SK-MEL-5 (cell line): ENCODE measurements around the gene DIAPH3. TPM values are rescaled to one million over a fixed set of nuclear protein-coding genes. Genes with fewer than 3 reads are reported as not detected.
A peak's percentile ranks its signal among the peaks of the same experiment; 100 is the strongest.

Experiments used
- DNase-seq: peaks from one replicate; pipeline ENCODE4 v3.0.0-alpha.2; 2016; ENCODE audit warnings: low read depth, low spot score
- in situ Hi-C: cut with HindIII; loops from 2 replicates; pipeline ENCODE4 v1.10.0; 2016; ENCODE audit warnings: low sequenced_read_pairs, high pct_unique_total_duplicates, low pct_unique_long_range_greater_than_20kb
- total RNA-seq: library from RNA; depleted of rRNA; stranded (reverse); fragments of >200 nt; shearing (Covaris generic); gene quantifications from 2 replicates; pipeline ENCODE4 v1.2.3, GENCODE V29; 2014

DIAPH3 gene
- total RNA-seq, 1 experiment from 2014 or later, result 5.3 TPM

DNA sequence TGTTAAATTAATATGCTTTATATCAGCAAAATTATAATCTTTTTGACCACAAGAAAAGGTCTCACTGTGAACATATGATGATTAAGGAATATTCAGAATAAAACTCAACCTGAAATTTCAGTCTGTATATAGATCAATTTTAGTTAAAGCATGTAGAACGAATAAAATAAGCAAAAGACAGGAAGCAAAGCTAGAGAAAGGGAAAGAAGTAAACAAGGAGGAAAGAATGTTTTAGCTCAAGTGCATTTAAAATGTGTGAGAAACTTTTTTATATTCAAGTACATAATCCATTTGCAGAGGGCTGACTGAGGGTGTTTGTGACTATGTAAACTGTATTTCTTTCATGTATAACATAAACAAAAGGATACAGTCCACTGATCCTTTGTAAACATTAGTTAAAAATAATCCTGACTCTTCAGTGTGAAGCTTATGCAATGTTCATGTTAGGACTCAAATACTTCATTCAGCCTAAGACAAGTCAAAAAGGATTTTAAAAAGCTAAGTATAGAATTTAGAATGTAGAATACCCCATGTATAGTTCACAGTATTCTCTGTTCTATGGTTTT is 472.1 kb downstream of the DIAPH3 start:
- DNase-seq, result no peak
- in situ Hi-C loops, result no loop called here

DNA sequence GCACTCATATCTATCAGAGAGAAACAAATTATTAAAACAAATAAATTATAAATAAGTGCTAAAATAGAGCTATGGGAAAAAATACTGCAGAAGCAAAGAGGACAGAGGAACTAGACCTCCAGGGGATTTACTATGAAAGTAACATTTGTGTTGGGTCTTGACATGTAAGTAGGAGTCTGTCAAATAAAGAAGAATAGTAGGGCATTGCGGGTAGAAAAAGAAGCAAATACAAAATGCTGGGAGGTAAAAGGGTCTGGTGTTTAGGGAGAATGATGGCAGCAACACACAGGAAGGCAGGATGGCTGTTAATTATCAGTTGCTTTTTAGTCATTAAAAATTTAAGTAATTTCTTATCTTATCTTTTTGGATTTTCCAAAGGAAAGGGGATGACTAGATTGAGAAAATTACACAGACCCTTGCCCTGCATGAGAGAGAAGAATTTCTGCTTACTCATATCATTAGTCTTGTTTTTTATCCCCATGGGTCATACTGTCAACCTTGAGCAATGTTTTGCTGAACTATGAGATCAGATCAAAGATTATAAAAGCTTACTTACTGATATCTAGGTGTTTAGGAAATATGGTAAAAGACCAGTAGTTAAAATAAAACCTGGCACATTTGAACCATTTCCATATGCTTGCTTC is 472.7 kb downstream of the DIAPH3 start:
- DNase-seq, result no peak
- in situ Hi-C loops, result no loop called here

DNA sequence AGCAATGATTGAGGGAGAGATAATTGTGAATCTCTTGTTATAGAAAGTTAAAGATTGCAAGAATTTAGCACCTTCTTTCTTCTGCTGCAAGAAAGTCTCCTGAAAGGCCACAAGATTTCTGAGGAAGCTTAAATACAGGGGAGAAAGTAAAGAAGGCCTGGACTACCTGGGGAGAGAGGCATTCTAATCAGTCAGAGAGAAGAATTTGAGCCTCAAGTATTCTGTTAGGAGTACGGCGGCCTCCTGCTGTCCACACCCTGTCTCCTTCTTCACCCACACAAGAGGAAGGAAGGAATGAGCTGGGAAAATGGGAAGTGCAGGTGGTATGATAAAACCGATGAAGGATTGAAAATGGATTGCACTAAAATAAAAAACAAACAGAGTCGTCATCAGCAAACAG is 474.7 kb downstream of the DIAPH3 start:
- no peak for DNase-seq
- in situ Hi-C loops, result no loop called here

DNA sequence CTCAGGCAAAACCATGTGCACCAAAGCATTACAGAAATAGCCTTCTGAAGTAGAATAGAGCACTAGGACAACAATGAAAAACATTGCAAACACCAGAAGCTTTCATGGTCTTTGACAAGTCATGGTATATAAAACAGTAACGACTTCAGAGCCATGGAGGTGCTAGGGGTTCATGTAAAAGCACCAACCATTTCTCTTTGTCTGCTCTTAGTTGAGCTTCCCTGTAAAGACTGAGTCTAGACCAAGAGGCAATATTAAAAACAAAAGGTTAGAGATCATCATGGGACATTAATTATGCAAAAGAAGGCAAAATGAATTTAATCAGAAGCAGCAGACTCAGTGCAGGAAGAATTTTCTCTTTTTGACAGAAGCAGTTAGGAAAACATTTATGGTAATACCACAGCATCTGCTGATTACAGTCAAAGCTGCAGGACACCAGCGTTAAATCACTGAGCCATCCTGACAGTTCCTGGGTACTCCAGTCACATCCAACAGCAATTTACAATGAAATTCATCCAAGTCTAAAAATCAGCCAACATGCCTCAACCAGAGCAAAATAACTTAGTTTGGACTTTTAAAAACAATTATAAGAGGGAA is 476.8 kb downstream of the DIAPH3 start:
- in situ Hi-C loops, result no loop called here
- DNase-seq, result no peak

DNA sequence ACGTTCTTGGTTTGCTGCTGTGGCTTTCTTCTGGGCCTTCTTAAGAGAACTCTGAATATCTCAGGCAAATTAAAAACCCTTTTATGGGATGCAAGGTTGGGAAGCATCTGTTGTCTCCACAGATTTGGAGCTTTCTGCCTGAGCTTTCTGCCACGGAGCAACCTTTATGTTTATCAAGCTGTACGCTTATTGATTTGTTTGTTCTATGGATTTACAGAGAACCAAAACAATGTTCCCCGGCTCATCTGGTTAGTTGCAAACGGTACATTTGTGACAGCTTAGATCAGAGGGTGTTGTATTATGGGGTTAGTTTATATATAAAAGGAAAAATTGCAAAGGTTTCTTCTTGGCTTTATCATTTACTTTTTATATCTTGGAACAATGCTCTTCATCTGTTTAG is 479.6 kb downstream of the DIAPH3 start:
- in situ Hi-C loops, result no loop called here

DNA sequence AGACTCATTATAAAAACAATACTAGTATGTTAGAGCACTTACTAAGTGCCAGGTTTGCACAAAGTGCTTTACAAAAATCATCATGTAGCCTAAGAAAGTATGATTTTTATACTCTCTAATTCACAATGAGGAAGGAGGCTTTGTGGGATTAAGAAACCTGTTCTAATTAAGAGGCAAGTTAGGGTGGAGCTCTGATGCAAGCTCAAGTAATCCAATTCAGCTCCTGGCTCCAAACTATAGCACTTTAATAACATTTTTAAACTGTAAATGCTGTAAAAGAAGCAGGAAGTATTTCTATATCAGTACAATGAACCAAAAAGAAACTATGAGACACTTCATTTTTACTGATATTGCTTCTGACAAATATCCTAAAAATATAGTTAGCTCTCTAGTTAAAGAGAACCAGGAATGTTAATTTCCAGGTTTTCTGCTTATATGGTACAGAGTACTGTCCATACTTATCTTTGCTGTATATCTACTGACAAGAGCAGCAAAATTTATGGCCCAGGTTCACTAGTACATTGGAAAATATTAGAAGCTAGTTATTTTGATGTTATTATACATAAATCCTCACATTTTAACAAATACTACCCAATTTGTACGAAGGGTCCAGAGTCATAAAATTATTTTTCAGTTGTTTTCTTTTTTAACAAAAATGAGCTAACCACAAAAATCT is 482.0 kb downstream of the DIAPH3 start:
- in situ Hi-C loops, result no loop called here
- DNase-seq, result no peak

More for the DNA sequence above, 479.6 kb downstream of the DIAPH3 start:
- no peak for DNase-seq

DNA sequence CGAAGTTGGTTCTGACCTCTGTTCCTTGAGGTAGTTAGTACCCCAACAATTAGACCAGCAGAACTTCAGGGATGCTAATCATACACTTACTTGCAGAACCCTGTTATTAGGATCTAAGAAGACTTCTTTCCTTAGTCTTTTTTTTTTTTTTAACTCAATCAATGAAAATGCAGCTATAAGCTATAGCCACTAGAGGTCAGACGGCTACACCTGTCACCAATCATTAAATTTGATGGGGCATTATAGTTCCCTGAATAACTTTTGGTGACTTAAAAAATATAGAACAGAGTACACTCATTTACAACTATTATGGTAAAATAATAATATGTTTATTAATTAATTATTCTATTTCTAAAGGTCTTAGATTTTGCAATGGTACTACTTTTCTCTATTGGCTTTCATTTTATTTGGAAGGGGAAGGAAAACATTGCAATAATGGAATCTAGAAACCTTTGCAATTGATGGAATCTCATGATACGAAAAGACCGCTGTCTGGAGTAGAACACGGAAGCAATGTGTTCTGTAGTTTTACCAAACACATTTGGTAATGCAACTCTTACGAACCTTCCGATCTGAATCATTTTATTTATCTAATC is 483.2 kb downstream of the DIAPH3 start:
- in situ Hi-C loops, result no loop called here
- peak; percentile 59 for DNase-seq

DNA sequence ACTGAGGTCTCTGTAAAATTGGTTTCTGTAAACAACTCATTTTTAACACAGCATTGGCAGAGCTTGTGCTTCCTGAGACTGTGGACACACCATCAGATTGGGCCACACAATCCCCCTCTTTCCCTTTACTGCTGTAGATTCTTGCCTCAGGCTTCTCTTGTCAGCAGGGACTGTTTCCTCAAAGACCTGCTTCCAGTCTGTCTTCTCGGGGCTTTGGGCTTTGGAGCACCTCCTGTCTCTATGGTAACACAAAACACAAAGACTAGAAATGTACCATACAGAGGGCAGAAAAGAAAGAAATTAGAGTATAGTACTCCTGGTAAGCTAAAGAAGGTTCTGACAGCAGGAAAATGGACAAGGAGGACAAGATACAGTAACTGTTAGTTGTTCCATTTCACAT is 484.5 kb downstream of the DIAPH3 start:
- no peak for DNase-seq
- in situ Hi-C loops, result no loop called here

DNA sequence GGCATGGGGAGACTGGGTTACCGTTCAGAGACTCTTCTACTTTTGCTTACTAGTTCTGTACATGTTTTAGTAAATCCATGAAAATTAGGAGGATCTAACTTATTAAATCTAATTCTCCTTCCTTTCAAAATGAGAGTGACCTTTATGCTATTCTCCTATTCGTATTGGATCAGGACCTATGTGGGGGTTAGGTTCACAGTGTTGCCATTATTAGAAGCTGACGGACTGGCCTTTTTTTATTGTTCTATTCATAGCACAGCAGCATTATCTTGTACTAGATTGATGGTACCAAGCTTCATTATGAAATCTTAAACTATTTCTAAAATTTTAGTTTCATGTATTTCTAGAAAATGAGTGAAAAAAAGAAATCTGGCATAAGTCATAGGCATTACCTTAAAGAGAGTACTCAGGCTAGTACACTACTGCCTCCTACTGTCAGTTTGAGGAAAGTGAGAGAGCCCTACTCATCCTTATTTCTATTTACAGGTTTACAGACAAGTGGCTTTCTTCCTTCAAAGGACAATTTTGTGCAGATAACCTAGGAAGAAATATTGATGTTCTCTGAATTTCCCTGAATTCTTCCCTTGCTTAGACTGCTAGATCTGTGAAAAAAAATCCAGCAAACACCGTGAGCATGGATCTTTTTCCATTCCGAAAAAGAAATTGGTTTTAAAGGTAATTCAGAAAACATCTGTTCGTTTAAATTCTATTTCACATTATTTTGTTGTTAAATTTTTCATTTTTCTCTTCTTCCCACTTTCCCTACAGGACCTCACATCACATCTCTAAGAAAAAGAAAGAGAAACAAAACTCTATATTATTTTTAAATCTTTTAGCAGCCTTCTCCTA is 485.5 kb downstream of the DIAPH3 start:
- in situ Hi-C loops, result no loop called here
- peak; percentile 77 for DNase-seq

DNA sequence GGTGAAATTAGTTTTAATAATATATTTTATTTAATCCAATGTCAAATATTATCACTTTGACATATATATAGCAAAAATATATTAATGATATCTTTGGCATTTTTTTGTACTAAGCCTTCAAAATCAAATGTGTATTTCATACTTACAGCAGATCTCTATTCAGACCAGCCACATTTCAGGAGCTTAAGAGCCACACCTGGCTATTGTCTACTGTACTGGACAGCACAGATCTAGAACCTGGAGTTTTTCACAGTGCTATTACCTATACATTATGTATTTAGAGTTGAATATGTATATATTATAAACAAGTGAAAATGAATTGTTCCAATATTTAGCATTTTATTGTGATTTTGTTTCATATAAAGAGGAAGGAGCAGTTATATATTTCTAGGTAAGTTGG is 486.3 kb downstream of the DIAPH3 start:
- in situ Hi-C loops, result no loop called here
- DNase-seq, result no peak

DNA sequence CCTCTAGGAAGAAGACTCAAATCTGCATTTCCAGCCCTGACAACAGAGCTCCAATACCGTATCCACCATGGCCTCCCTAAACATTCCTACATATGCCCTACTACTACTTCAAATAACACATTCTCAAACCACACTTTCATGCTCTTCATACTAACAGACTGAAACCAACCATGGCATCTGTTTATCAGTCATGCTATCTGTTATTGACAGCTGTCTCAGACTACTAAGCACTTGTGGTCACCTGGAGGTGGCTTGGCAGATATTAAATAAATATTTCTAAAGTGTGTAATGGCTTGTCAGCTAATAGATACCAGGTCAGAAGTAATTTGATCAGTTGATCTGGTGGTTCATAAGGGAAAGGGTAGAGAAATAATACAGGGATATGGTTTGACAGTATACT is 489.1 kb downstream of the DIAPH3 start:
- in situ Hi-C loops, result no loop called here
- no peak for DNase-seq

DNA sequence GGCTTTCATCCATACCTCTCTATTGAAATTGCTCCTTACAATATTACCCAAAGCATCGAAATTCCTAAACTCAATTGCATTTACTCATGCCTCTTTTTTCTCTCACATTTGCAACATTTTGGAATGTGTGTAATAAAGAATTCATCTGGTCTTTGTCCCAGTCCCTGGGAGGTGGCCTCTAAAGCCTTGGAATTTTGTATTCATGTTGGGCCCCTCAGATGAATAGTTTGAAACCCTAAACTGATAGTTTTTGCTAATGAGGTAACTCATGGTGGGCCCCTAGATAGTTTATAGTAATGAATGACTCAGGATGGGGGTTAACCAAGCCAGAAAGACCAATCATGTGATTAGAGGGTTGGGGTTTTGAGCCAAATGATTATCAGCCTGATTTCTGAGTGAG is 490.4 kb downstream of the DIAPH3 start:
- DNase-seq, result no peak

DNA sequence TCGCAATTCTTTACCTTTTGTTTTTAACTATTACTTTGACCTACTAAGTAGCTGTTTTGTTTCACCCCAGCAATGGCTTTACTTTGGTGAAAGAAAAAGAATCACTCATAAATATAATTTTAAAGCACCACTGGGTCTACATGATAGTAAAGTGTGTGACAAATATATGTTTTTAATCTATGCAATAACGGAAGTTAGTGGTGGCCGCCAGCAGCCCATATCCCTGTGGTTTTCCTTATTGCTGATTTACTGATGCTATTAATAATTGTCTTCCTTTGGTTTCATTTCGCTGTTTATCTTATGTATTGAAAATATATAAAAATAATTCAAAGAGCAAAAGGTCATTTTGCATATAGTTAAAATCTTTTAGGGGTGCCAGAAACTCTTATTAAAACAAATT is 491.3 kb downstream of the DIAPH3 start:
- in situ Hi-C loops, result no loop called here
- no peak for DNase-seq

More for the DNA sequence above, 490.4 kb downstream of the DIAPH3 start:
- in situ Hi-C loops, result no loop called here

DNA sequence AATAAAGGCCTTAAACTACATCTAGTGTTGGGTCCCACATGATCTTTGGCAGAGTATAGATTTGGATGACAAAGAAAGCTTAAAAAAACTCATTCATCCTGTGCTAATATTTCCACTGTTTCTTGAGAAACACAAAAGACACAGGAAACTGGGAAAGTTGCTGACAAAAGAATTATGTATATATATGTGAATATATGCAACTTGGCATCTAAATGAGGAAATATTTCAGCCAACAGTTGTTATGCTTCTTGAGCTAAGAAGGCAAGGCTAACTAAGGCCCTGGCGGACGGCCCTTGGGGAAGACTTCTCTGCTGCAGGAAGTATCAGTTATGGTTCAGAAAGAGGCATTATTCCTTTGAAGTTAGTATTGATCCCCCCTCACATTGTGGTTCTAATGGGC is 491.8 kb downstream of the DIAPH3 start:
- DNase-seq, result no peak
- in situ Hi-C loops, result no loop called here

DNA sequence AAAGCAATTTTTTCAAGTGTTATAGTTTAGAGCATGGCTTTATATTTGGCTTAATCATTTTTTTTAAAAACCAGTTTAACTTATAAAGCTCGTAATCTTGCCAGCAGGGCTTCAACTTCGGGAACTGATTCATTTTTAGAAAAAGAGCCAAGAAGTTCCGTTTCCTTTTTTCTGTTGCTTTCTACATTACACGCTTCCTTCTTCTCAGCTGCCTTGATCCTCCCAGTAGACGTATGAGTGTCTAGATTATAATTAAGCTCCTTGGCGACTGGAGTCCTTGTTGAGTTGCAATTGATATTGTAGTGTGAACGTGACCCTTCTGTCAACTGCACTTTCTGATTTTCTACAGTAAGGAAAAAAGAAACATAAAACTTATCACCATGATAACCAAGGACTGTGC is 497.2 kb downstream of the DIAPH3 start:
- in situ Hi-C loops, result no loop called here
- DNase-seq, result no peak

DNA sequence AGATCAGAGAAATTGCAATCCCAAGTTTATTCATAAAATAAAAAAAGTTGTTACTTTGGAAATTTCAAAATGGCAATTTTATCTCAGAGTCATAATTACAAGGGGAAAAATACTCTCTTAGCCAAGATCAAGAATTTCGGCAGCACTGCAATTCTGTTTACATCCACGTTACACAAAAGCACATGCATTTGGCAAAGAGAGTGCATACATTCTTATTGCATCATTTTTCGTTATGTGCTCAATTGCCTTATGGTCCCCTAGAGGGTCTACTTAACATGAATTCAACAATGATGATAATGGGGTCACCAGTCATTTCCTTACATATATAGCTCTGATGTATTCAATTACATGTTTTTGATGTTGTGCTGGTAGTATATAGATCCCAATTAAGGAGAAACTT is 498.0 kb downstream of the DIAPH3 start:
- DNase-seq, result no peak
- in situ Hi-C loops, result no loop called here

DNA sequence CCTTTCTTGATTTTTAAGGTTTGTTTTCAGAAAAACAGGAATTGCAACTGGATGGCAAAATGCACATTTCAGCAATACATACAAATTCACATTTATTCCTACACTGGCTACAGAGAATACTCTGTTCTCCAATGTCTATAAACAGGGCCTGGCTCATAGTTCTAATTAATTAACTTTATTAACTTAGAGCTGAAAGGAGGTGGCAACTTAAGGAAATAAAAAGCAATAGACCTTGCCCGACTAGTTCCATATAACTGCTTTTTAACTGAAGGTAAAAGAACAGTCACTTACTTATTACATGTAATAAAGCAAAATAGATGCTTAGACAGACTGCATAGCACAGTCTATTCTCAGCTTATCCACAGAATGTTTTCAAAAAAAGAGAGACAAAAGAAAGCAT is 498.5 kb downstream of the DIAPH3 start:
- DNase-seq, result no peak
- in situ Hi-C loops, result no loop called here

DNA sequence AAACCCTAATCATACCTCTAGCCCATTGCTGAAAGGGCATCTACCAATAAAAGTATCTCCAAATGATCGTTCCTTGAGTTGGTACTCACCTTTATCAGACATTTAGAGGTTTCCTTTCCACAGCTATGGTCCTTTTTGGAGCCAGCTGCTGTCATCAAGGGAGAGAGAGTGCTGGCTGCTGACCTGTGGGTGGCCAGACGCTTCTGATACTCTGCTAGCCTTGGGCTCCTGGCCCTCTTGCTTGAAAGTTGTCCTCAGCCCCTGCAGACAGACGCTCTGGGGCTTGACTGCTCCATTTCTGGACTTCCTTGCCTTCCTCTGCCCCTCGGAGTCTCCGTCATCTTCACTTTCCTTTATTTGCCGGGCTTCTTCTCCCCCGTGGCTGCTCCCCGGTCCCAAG is 499.1 kb downstream of the DIAPH3 start:
- in situ Hi-C loops, result no loop called here
- DNase-seq, result no peak
